Stimulated activated CD4-positive, alpha-beta T cell treated with anti-CD3 and anti-CD28 coated beads, Interleukin-4, amount 100 ng/mL, for 48 hours (primary cell): ENCODE measurements around the gene CALHM3.
"Not testable (repeated sequence)": the region's sequence is repeated elsewhere in the genome, so short reads cannot be mapped to it uniquely, and the experiment has no call there.

Experiments used
- DNase-seq, 2 donors: peaks; one replicate each; pipeline ENCODE4 v3.0.0-alpha.2; 2020; ENCODE audit warnings: low read depth in 2 of 2

The CALHM3 gene

GRCh38 chr10:103502849-103503660 lies 24.0 kb upstream of the CALHM3 start:
- DNase-seq: no peak

- no peak for DNase-seq
These were observed 22.1 kb upstream of the CALHM3 start for GRCh38 chr10:103501186-103501585.

- DNase-seq: no peak
These were observed 21.4 kb upstream of the CALHM3 start for GRCh38 chr10:103500481-103500880.

GRCh38 chr10:103499881-103500280 lies 20.8 kb upstream of the CALHM3 start:
- no peak for DNase-seq

GRCh38 chr10:103498936-103499638 lies 20.0 kb upstream of the CALHM3 start:
- DNase-seq: no peak

- no peak for DNase-seq
These were observed 18.3 kb upstream of the CALHM3 start for GRCh38 chr10:103497161-103497915.

- no peak for DNase-seq
These were observed 16.3 kb upstream of the CALHM3 start for GRCh38 chr10:103495321-103495720.

GRCh38 chr10:103493916-103494877 lies 15.2 kb upstream of the CALHM3 start:
- no peak for DNase-seq

- no peak for DNase-seq
These were observed 14.4 kb upstream of the CALHM3 start, which contains the start of gene NEURL1 for GRCh38 chr10:103493362-103493915. TSS of gene NEURL1 (plus strand) at chr10:103493705. CDS start at chr10:103494388, 683 bp downstream.

GRCh38 chr10:103492655-103493261 lies 13.7 kb upstream of the CALHM3 start:
- DNase-seq: no peak

GRCh38 chr10:103491729-103492364 lies 12.8 kb upstream of the CALHM3 start:
- no peak for DNase-seq

GRCh38 chr10:103490986-103491314 lies 11.9 kb upstream of the CALHM3 start:
- no peak for DNase-seq

- no peak for DNase-seq
These were observed 8.3 kb upstream of the CALHM3 start for GRCh38 chr10:103487410-103487708.

GRCh38 chr10:103486635-103487409 lies 7.8 kb upstream of the CALHM3 start:
- DNase-seq: not testable (repeated sequence)

GRCh38 chr10:103481974-103482531 lies 3.0 kb upstream of the CALHM3 start:
- no peak for DNase-seq

- DNase-seq: no peak
These were observed 1.5 kb upstream of the CALHM3 start for GRCh38 chr10:103480521-103480920.

- no peak for DNase-seq
These were observed 369 bp downstream of the CALHM3 start for GRCh38 chr10:103478671-103479070.

- no peak for DNase-seq
These were observed 2.8 kb downstream of the CALHM3 start for GRCh38 chr10:103476046-103476768.
